Measurements from ENCODE around the gene PRDM9.
"Not testable (repeated sequence)": the region's sequence is repeated elsewhere in the genome, so short reads cannot be mapped to it uniquely, and the experiment has no call there.

The PRDM9 gene

GRCh38 chr5:23494558-23494957 lies 12.9 kb upstream of the PRDM9 start:
- Histone ChIP-seq H3K79me2 (ENCODE audit: control insufficient read depth, low read length) (no peaks in the 10 kb centered on the region), H3F3A (ENCODE audit: control insufficient read depth, insufficient read depth) (no peaks in the 10 kb centered on the region), H3K27ac (ENCODE audit: low read depth, low read length) (no peak overlapping the region), H3K4me3 (ENCODE audit: low read length) (no peak overlapping the region), H3K4me2 (ENCODE audit: low read length) (no peak overlapping the region), H3K27me3 (ENCODE audit: control insufficient read depth, low read length) (no peaks in the 10 kb centered on the region), H3K9me3 (ENCODE audit: control insufficient read depth, insufficient read depth, low read length) (peaks cover 10% of the 10 kb centered on the region; the same call in 1 of the 2 replicates), H3K9me2 (replicated peaks; ENCODE audit: control insufficient read depth, low read length) (no peaks in the 10 kb centered on the region), H4K20me1 (ENCODE audit: control insufficient read depth, insufficient read depth, low read depth, low read length) (no peaks in the 10 kb centered on the region), H3K4me1 (ENCODE audit: control insufficient read depth, low read length) (no peaks in the 10 kb centered on the region), H3K36me3 (ENCODE audit: control insufficient read depth, low read length) (no peaks in the 10 kb centered on the region)
- TF ChIP-seq EZH2phosphoT487 (IDR thresholded peaks at IDR 0.05; ENCODE audit: borderline replicate concordance, low read length) = no peak
- TF ChIP-seq CTCF (IDR thresholded peaks at IDR 0.05; ENCODE audit: low read depth, low read length, poor library complexity, severe bottlenecking) = no peak

GRCh38 chr5:23496576-23496975 lies 10.8 kb upstream of the PRDM9 start:
- H4K20me1 ChIP-seq (ENCODE audit: control insufficient read depth, insufficient read depth, low read depth, low read length) = no peaks in the 10 kb centered on the region
- H3K9me3 ChIP-seq (ENCODE audit: control insufficient read depth, insufficient read depth, low read length) = peaks cover 10% of the 10 kb centered on the region; the same call in 1 of the 2 replicates
- no peaks in the 10 kb centered on the region for H3K4me1 ChIP-seq (ENCODE audit: control insufficient read depth, low read length)
- no peak overlapping the region for H3K4me3 ChIP-seq (ENCODE audit: low read length)
- no peak for TF ChIP-seq CTCF (IDR thresholded peaks at IDR 0.05; ENCODE audit: low read depth, low read length, poor library complexity, severe bottlenecking)
- TF ChIP-seq EZH2phosphoT487 (IDR thresholded peaks at IDR 0.05; ENCODE audit: borderline replicate concordance, low read length) = no peak
- no peaks in the 10 kb centered on the region for H3K9me2 ChIP-seq (replicated peaks; ENCODE audit: control insufficient read depth, low read length)
- H3K27me3 ChIP-seq (ENCODE audit: control insufficient read depth, low read length) = no peaks in the 10 kb centered on the region
- no peaks in the 10 kb centered on the region for H3K79me2 ChIP-seq (ENCODE audit: control insufficient read depth, low read length)
- no peak overlapping the region for H3K4me2 ChIP-seq (ENCODE audit: low read length)
- H3K36me3 ChIP-seq (ENCODE audit: control insufficient read depth, low read length) = no peaks in the 10 kb centered on the region
- no peak overlapping the region for H3K27ac ChIP-seq (ENCODE audit: low read depth, low read length)
- no peaks in the 10 kb centered on the region for H3F3A ChIP-seq (ENCODE audit: control insufficient read depth, insufficient read depth)

- Histone ChIP-seq H3K9me3 (ENCODE audit: control insufficient read depth, insufficient read depth, low read length) (no peaks in the 10 kb centered on the region; the same call in 1 of the 2 replicates), H3K27ac (ENCODE audit: low read depth, low read length) (no peak overlapping the region), H3K4me1 (ENCODE audit: control insufficient read depth, low read length) (no peaks in the 10 kb centered on the region), H3K36me3 (ENCODE audit: control insufficient read depth, low read length) (no peaks in the 10 kb centered on the region), H3K27me3 (ENCODE audit: control insufficient read depth, low read length) (no peaks in the 10 kb centered on the region), H3F3A (ENCODE audit: control insufficient read depth, insufficient read depth) (no peaks in the 10 kb centered on the region), H3K4me3 (ENCODE audit: low read length) (no peak overlapping the region), H3K79me2 (ENCODE audit: control insufficient read depth, low read length) (no peaks in the 10 kb centered on the region), H4K20me1 (ENCODE audit: control insufficient read depth, insufficient read depth, low read depth, low read length) (no peaks in the 10 kb centered on the region), H3K4me2 (ENCODE audit: low read length) (no peak overlapping the region), H3K9me2 (replicated peaks; ENCODE audit: control insufficient read depth, low read length) (no peaks in the 10 kb centered on the region)
- TF ChIP-seq CTCF (IDR thresholded peaks at IDR 0.05; ENCODE audit: low read depth, low read length, poor library complexity, severe bottlenecking) (no peak), EZH2phosphoT487 (IDR thresholded peaks at IDR 0.05; ENCODE audit: borderline replicate concordance, low read length) (no peak)
These were observed 826 bp upstream of the PRDM9 start for GRCh38 chr5:23506329-23507236.

GRCh38 chr5:23510434-23510833 lies 3.0 kb downstream of the PRDM9 start:
- H3F3A ChIP-seq (ENCODE audit: control insufficient read depth, insufficient read depth) = not testable (repeated sequence)

More at GRCh38 chr5:23510434-23510833, 3.0 kb downstream of the PRDM9 start:
- H4K20me1 ChIP-seq (ENCODE audit: control insufficient read depth, insufficient read depth, low read depth, low read length); H3K4me1 ChIP-seq (ENCODE audit: control insufficient read depth, low read length); H3K79me2 ChIP-seq (ENCODE audit: control insufficient read depth, low read length); H3K4me2 ChIP-seq (ENCODE audit: low read length); H3K36me3 ChIP-seq (ENCODE audit: control insufficient read depth, low read length); H3K27me3 ChIP-seq (ENCODE audit: control insufficient read depth, low read length); H3K27ac ChIP-seq (ENCODE audit: low read depth, low read length); H3K9me3 ChIP-seq (ENCODE audit: control insufficient read depth, insufficient read depth, low read length); H3K4me3 ChIP-seq (ENCODE audit: low read length); H3K9me2 ChIP-seq (replicated peaks; ENCODE audit: control insufficient read depth, low read length): not testable (repeated sequence)

Measured in DOHH2 (cell line).